ENCODE results near the gene FAM50B.

Gene FAM50B

GRCh38 chr6:3898265-3898994 lies 49.3 kb downstream of the FAM50B start:
- H3K27me3 ChIP-seq (ENCODE audit: insufficient read depth, low read length, poor library complexity, severe bottlenecking): no peaks in the 10 kb centered on the region
- no peaks in the 10 kb centered on the region for H3F3A ChIP-seq (ENCODE audit: low read depth)
- H3K79me2 ChIP-seq (ENCODE audit: insufficient read depth, low read length): no peaks in the 10 kb centered on the region
- H3K9ac ChIP-seq (ENCODE audit: low read depth, low read length, poor library complexity, severe bottlenecking): no peak overlapping the region
- H3K9me3 ChIP-seq (ENCODE audit: insufficient read depth, low read depth, low read length): no peaks in the 10 kb centered on the region
- no peaks in the 10 kb centered on the region for H3K4me1 ChIP-seq (ENCODE audit: insufficient read depth, low read length, poor library complexity, severe bottlenecking)
- no peak for TF ChIP-seq EZH2phosphoT487 (IDR thresholded peaks at IDR 0.05; ENCODE audit: borderline replicate concordance)
- no peak overlapping the region for H2AFZ ChIP-seq (ENCODE audit: low read length)
- no peak overlapping the region for H3K4me3 ChIP-seq (ENCODE audit: low read length, poor library complexity, severe bottlenecking)
- no peaks in the 10 kb centered on the region for H4K20me1 ChIP-seq (ENCODE audit: insufficient read depth, low read length, poor library complexity, severe bottlenecking)
- H3K36me3 ChIP-seq (ENCODE audit: insufficient read depth, low read length): no peaks in the 10 kb centered on the region
- H3K4me2 ChIP-seq (ENCODE audit: low read depth, low read length, poor library complexity, severe bottlenecking): no peak overlapping the region
- H3K9me2 ChIP-seq (replicated peaks; ENCODE audit: low read depth, low read length): no peaks in the 10 kb centered on the region

- H3K4me3 ChIP-seq (ENCODE audit: low read length, poor library complexity, severe bottlenecking): no peak overlapping the region
- H3K9me2 ChIP-seq (replicated peaks; ENCODE audit: low read depth, low read length): no peaks in the 10 kb centered on the region
- H3K79me2 ChIP-seq (ENCODE audit: insufficient read depth, low read length): no peaks in the 10 kb centered on the region
- no peaks in the 10 kb centered on the region for H3K9me3 ChIP-seq (ENCODE audit: insufficient read depth, low read depth, low read length)
- H2AFZ ChIP-seq (ENCODE audit: low read length): no peak overlapping the region
- H4K20me1 ChIP-seq (ENCODE audit: insufficient read depth, low read length, poor library complexity, severe bottlenecking): no peaks in the 10 kb centered on the region
- no peaks in the 10 kb centered on the region for H3K27me3 ChIP-seq (ENCODE audit: insufficient read depth, low read length, poor library complexity, severe bottlenecking)
- H3K9ac ChIP-seq (ENCODE audit: low read depth, low read length, poor library complexity, severe bottlenecking): no peak overlapping the region
- H3K4me2 ChIP-seq (ENCODE audit: low read depth, low read length, poor library complexity, severe bottlenecking): no peak overlapping the region
- TF ChIP-seq EZH2phosphoT487 (IDR thresholded peaks at IDR 0.05; ENCODE audit: borderline replicate concordance): no peak
- no peak for TF ChIP-seq CTCF (conservative IDR thresholded peaks at IDR 0.05; ENCODE audit: low read length)
- H3K36me3 ChIP-seq (ENCODE audit: insufficient read depth, low read length): no peaks in the 10 kb centered on the region
- no peaks in the 10 kb centered on the region for H3K4me1 ChIP-seq (ENCODE audit: insufficient read depth, low read length, poor library complexity, severe bottlenecking)
- no peaks in the 10 kb centered on the region for H3F3A ChIP-seq (ENCODE audit: low read depth)
These were observed 49.9 kb downstream of the FAM50B start for GRCh38 chr6:3899061-3899460.

- Histone ChIP-seq H3K79me2 (ENCODE audit: insufficient read depth, low read length) (no peaks in the 10 kb centered on the region), H3F3A (ENCODE audit: low read depth) (no peaks in the 10 kb centered on the region), H3K9ac (ENCODE audit: low read depth, low read length, poor library complexity, severe bottlenecking) (no peak overlapping the region), H2AFZ (ENCODE audit: low read length) (no peak overlapping the region), H3K9me2 (replicated peaks; ENCODE audit: low read depth, low read length) (no peaks in the 10 kb centered on the region), H3K9me3 (ENCODE audit: insufficient read depth, low read depth, low read length) (no peaks in the 10 kb centered on the region), H3K4me2 (ENCODE audit: low read depth, low read length, poor library complexity, severe bottlenecking) (no peak overlapping the region), H3K36me3 (ENCODE audit: insufficient read depth, low read length) (no peaks in the 10 kb centered on the region), H3K27me3 (ENCODE audit: insufficient read depth, low read length, poor library complexity, severe bottlenecking) (no peaks in the 10 kb centered on the region), H3K4me3 (ENCODE audit: low read length, poor library complexity, severe bottlenecking) (no peak overlapping the region), H4K20me1 (ENCODE audit: insufficient read depth, low read length, poor library complexity, severe bottlenecking) (no peaks in the 10 kb centered on the region), H3K4me1 (ENCODE audit: insufficient read depth, low read length, poor library complexity, severe bottlenecking) (no peaks in the 10 kb centered on the region)
- TF ChIP-seq EZH2phosphoT487 (IDR thresholded peaks at IDR 0.05; ENCODE audit: borderline replicate concordance) (no peak), CTCF (conservative IDR thresholded peaks at IDR 0.05; ENCODE audit: low read length) (no peak)
These were observed 50.8 kb downstream of the FAM50B start for GRCh38 chr6:3899970-3900439.
